ENCODE data around the gene CORIN.

DNA sequence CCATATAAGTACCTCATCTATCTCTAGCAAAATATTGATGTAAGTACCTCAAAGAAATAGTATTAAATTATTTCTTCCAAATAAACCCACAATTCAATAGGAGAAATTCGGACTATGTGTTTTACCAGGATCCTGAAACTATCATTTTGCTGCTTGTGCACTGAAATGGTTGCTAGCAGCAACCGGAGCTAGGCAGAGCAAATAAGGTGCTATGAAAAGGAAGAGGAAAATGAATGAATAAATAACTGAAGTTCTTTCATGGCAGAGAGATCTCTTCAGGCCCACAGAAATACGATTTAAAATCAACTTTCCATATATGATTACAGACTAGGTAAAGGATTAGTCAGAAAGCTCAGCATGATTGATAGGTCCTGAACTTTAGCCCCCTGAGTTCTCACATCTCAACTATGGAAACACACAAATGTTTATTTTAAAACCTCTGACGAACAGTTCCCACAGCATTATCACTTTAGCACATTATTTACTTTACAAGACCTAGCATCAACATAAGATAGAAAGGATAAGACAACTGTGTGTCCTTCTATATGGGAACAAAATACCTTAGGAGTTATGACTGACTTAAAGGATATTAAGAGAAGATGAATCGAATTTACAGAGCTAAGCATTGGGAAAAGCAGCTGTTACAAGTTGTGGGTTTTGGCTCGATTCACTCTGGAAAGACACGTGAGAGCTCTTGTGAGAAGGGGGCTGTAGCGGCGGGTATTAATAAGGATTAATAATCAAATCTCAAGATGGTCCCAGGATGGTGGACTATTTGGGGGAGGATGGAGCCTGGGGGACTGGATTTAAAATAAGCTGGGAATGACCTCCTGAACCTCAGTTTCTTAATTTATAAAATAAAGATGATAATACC, 104.3 kb downstream of the CORIN start:
- TF ChIP-seq POLR2A (IDR thresholded peaks at IDR 0.05) = no peak
- TF ChIP-seq, protein P1, sequence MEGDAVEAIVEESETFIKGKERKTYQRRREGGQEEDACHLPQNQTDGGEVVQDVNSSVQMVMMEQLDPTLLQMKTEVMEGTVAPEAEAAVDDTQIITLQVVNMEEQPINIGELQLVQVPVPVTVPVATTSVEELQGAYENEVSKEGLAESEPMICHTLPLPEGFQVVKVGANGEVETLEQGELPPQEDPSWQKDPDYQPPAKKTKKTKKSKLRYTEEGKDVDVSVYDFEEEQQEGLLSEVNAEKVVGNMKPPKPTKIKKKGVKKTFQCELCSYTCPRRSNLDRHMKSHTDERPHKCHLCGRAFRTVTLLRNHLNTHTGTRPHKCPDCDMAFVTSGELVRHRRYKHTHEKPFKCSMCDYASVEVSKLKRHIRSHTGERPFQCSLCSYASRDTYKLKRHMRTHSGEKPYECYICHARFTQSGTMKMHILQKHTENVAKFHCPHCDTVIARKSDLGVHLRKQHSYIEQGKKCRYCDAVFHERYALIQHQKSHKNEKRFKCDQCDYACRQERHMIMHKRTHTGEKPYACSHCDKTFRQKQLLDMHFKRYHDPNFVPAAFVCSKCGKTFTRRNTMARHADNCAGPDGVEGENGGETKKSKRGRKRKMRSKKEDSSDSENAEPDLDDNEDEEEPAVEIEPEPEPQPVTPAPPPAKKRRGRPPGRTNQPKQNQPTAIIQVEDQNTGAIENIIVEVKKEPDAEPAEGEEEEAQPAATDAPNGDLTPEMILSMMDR (IDR thresholded peaks at IDR 0.05) = no peak
